CD4-positive, alpha-beta T cell (primary cell): ENCODE measurements around the gene TTC28. TPM values are rescaled to one million over a fixed set of nuclear protein-coding genes. Genes with fewer than 3 reads are reported as not detected.

Experiments
- ATAC-seq: fragments of 200-7000 bp; cut with Tn5 transposase; one replicate; pipeline ENCODE4 v1.10.0; 2022; ENCODE audit warnings: mild to moderate bottlenecking; ENCODE audit not compliant: poor library complexity
- CTCF ChIA-PET: fragments of 350-600 bp; sonication (Branson Sonifier 250); formaldehyde crosslinking; loops from one replicate; lab custom pipeline; 2021; ENCODE audit warnings: antibody characterized with exemption, inconsistent platforms; lab: Charles Lee
- POLR2A ChIA-PET: fragments of 350-600 bp; sonication (Branson Sonifier 250); formaldehyde crosslinking; loops from one replicate; lab custom pipeline; 2021; ENCODE audit warnings: antibody characterized with exemption, inconsistent platforms; lab: Charles Lee
- DNase-seq, 14 experiments: peaks; one replicate each; pipeline ENCODE4 v3.0.0-alpha.2; 2013 to 2020; ENCODE audit warnings: mixed read lengths in 2 of 14
- H3K27ac ChIP-seq, 2 donors: one replicate each; pipeline versions ENCODE4 v1.5.1 to v1.7.0; 2013; ENCODE audit warnings: low read length in 2 of 2, low read depth in 1 of 2, mild to moderate bottlenecking in 1 of 2
- H3K27me3 ChIP-seq, 2 experiments: 1 replicate in 1 of 2; 2 replicates in 1 of 2; pipeline versions ENCODE4 v1.6.1 to v1.7.0; 2013; ENCODE audit warnings: low read length in 2 of 2, control low read depth in 1 of 2, mild to moderate bottlenecking in 1 of 2, moderate library complexity in 1 of 2; ENCODE audit not compliant: insufficient read depth in 2 of 2, control insufficient read depth in 1 of 2
- H3K36me3 ChIP-seq: one replicate; pipeline ENCODE4 v1.6.1; 2013; ENCODE audit warnings: low read length, control low read depth; ENCODE audit not compliant: insufficient read depth
- H3K4me1 ChIP-seq: one replicate; pipeline ENCODE4 v1.6.1; 2013; ENCODE audit warnings: low read length, control low read depth; ENCODE audit not compliant: insufficient read depth
- H3K4me3 ChIP-seq: one replicate; pipeline ENCODE4 v1.5.1; 2013; ENCODE audit warnings: mild to moderate bottlenecking, low read length, moderate library complexity
- H3K9me3 ChIP-seq, 2 experiments: 1 replicate in 1 of 2; 2 replicates in 1 of 2; pipeline versions ENCODE4 v1.6.1 to v1.7.0; 2013; ENCODE audit warnings: low read length in 2 of 2, mild to moderate bottlenecking in 2 of 2, control low read depth in 1 of 2, moderate library complexity in 1 of 2; ENCODE audit not compliant: control insufficient read depth in 1 of 2, insufficient read depth in 1 of 2
- H3K27ac Mint-ChIP-seq: one replicate; pipeline ENCODE4 v1.8.0; 2020; ENCODE audit warnings: mixed read lengths
- H3K27me3 Mint-ChIP-seq: one replicate; pipeline ENCODE4 v1.8.0; 2021; ENCODE audit warnings: mixed read lengths
- H3K36me3 Mint-ChIP-seq: one replicate; pipeline ENCODE4 v1.8.0; 2021; ENCODE audit warnings: low read depth, mixed read lengths
- H3K4me1 Mint-ChIP-seq: one replicate; pipeline ENCODE4 v1.8.0; 2021; ENCODE audit warnings: low read depth, mixed read lengths
- H3K4me3 Mint-ChIP-seq: one replicate; pipeline ENCODE4 v1.8.0; 2020; ENCODE audit warnings: mild to moderate bottlenecking, mixed read lengths
- H3K9me3 Mint-ChIP-seq: one replicate; pipeline ENCODE4 v1.8.0; 2020; ENCODE audit warnings: mixed read lengths
- intact Hi-C, 2 experiments: fragments of 100-400 bp; cut with DNase I in 1 of 2; cut with micrococcal nuclease in 1 of 2; formaldehyde crosslinking; loops; one replicate each; pipeline versions ENCODE4 v1.15.1 to v1.9.0; 2023 to 2025; cut with DNase I, micrococcal nuclease
- total RNA-seq, 174 experiments: library from RNA in 2 of 174; stranded (reverse) in 2 of 174; gene quantifications; one replicate each; pipeline ENCODE4 v1.2.3 and lab custom pipeline; 2021 to 2026
- TF ChIP-seq, protein P1 (sequence below): fragments of 200-600 bp; IDR thresholded peaks from one replicate; pipeline ENCODE4 v1.8.0; 2022; ENCODE audit warnings: antibody characterized with exemption, mild to moderate bottlenecking

The TTC28 gene
- total RNA-seq, 2 experiments from 2014 or later, result 4.6 to 5.7 TPM

GRCh38 chr22:28351476-28351875 is 328.2 kb downstream of the TTC28 start:
- Histone ChIP-seq H3K36me3 (no peaks in the 10 kb centered on the region), H3K4me3 (no peak overlapping the region), H3K27me3 (no peaks in the 10 kb centered on the region), H3K9me3 (no peaks in the 10 kb centered on the region), H3K4me1 (no peaks in the 10 kb centered on the region), H3K27ac (no peak overlapping the region)
- no peak for DNase-seq
- ATAC-seq, result no peak
- no peak overlapping the region for H3K27ac Mint-ChIP-seq
- H3K4me1 Mint-ChIP-seq, result no peaks in the 10 kb centered on the region
- H3K36me3 Mint-ChIP-seq, result no peaks in the 10 kb centered on the region
- ChIA-PET CTCF (no interaction called here), POLR2A (no interaction called here)
- intact Hi-C loops, result no loop called here
- no peaks in the 10 kb centered on the region for H3K9me3 Mint-ChIP-seq
- H3K27me3 Mint-ChIP-seq, result no peaks in the 10 kb centered on the region
- TF ChIP-seq, protein P1, sequence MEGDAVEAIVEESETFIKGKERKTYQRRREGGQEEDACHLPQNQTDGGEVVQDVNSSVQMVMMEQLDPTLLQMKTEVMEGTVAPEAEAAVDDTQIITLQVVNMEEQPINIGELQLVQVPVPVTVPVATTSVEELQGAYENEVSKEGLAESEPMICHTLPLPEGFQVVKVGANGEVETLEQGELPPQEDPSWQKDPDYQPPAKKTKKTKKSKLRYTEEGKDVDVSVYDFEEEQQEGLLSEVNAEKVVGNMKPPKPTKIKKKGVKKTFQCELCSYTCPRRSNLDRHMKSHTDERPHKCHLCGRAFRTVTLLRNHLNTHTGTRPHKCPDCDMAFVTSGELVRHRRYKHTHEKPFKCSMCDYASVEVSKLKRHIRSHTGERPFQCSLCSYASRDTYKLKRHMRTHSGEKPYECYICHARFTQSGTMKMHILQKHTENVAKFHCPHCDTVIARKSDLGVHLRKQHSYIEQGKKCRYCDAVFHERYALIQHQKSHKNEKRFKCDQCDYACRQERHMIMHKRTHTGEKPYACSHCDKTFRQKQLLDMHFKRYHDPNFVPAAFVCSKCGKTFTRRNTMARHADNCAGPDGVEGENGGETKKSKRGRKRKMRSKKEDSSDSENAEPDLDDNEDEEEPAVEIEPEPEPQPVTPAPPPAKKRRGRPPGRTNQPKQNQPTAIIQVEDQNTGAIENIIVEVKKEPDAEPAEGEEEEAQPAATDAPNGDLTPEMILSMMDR, result no peak
- H3K4me3 Mint-ChIP-seq, result no peak overlapping the region

- Histone ChIP-seq H3K4me1 (no peaks in the 10 kb centered on the region), H3K9me3 (no peaks in the 10 kb centered on the region), H3K27me3 (no peaks in the 10 kb centered on the region), H3K27ac (no peak overlapping the region), H3K36me3 (no peaks in the 10 kb centered on the region), H3K4me3 (no peak overlapping the region)
- CTCF ChIA-PET, result no interaction called here
- Mint-ChIP-seq H3K4me1 (no peaks in the 10 kb centered on the region), H3K27me3 (no peaks in the 10 kb centered on the region), H3K4me3 (no peak overlapping the region), H3K36me3 (no peaks in the 10 kb centered on the region), H3K27ac (no peak overlapping the region), H3K9me3 (no peaks in the 10 kb centered on the region)
- ATAC-seq (no peak), DNase-seq (no peak)
- intact Hi-C loops, result no loop called here
- POLR2A ChIA-PET, result no interaction called here
- TF ChIP-seq, protein P1, result no peak
Observed at GRCh38 chr22:28348613-28349609, 330.7 kb downstream of the TTC28 start.

- H3K9me3 ChIP-seq, result no peaks in the 10 kb centered on the region
- POLR2A ChIA-PET, result no interaction called here
- no peaks in the 10 kb centered on the region for H3K36me3 Mint-ChIP-seq
- no peaks in the 10 kb centered on the region for H3K9me3 Mint-ChIP-seq
- intact Hi-C loops, result no loop called here
- DNase-seq (no peak), ATAC-seq (no peak)
- no peaks in the 10 kb centered on the region for H3K27me3 ChIP-seq
- H3K36me3 ChIP-seq, result no peaks in the 10 kb centered on the region
- H3K27ac ChIP-seq, result no peak overlapping the region
- H3K4me1 ChIP-seq, result no peaks in the 10 kb centered on the region
- H3K4me3 Mint-ChIP-seq, result no peak overlapping the region
- no peak overlapping the region for H3K27ac Mint-ChIP-seq
- H3K27me3 Mint-ChIP-seq, result no peaks in the 10 kb centered on the region
- TF ChIP-seq, protein P1, result no peak
- no peak overlapping the region for H3K4me3 ChIP-seq
- no peaks in the 10 kb centered on the region for H3K4me1 Mint-ChIP-seq
- CTCF ChIA-PET, result no interaction called here
Observed at GRCh38 chr22:28346308-28346707, 333.3 kb downstream of the TTC28 start.
